HG02588 (cell line): ENCODE measurements around the gene VWA8.
"Not testable (repeated sequence)": the region's sequence is repeated elsewhere in the genome, so short reads cannot be mapped to it uniquely, and the experiment has no call there.

Source experiments
- ATAC-seq: cut with Tn5 transposase; IDR thresholded peaks from one replicate; pipeline ENCODE4 v1.9.1; 2021; ENCODE audit warnings: mild to moderate bottlenecking, moderate library complexity; ENCODE audit not compliant: unreplicated experiment

Gene VWA8

DNA sequence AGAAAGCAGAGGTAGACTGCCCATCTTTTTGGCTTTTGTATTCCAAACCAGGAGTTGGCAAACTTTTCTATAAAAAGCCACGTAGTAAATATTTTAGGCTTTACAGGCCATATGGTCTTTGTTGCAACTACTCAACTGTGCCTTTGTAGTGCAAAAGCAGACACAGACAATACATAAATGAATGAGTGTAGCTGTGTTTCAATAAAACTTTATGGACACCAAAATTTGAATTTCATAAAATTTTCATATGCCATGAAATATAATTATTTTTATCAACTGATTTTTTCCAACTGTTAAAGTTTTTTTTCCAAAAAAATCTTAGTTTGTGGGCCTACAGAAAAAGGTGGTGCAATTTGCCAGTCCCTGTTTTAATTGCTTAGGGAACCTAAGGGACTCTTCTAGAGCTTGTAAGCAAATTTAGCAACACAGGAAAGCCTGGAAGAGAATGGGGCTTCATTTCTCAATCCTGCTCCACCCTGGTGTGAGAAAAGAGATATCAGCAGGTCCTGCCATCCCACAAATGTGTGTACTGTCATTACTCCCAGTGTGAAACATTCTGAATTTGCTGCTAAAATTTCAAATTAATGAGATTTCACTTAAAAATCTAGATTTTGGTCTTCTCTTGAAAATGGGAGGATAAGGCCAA lies 309.4 kb downstream of the VWA8 start:
- no peak for ATAC-seq

DNA sequence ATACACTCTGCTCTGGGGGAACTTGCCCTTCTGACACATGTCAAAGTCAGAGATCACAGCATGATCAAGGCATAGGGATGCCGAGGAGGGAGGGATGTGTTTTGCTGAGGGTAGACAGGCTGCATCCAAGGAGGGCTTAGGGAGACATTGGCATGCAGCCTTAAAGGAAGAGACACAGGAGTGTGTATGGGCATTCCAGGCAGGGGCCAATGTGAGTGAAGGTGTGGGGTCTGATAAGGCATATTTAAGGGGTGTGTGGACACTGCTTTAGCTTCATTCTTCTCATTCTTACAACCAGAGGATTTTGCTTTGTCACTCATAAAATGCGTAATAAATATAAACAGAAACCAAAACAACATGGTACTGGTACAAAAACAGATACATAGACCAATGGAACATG lies 310.2 kb downstream of the VWA8 start:
- ATAC-seq, result no peak

DNA sequence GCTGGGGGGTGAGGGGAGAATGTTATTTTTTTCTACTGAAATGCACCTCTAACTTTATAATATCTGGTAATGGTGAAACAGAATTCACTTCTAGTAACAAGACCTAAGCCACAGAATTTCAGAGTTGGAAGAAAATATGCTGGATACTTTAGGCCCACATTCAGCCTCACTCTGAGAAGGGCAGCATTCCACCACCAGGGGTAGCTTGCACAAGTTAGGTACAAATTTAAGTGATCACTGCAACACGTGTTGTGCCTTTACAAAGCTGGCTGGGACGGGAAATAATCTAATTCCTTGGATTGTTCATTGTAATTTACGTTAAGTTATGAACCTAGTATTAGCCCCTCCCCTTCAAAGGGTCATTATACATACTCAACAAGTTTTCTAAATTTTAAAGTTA lies 311.2 kb downstream of the VWA8 start:
- no peak for ATAC-seq

GRCh38 chr13:41648314-41648935 lies 312.5 kb downstream of the VWA8 start:
- no peak for ATAC-seq

DNA sequence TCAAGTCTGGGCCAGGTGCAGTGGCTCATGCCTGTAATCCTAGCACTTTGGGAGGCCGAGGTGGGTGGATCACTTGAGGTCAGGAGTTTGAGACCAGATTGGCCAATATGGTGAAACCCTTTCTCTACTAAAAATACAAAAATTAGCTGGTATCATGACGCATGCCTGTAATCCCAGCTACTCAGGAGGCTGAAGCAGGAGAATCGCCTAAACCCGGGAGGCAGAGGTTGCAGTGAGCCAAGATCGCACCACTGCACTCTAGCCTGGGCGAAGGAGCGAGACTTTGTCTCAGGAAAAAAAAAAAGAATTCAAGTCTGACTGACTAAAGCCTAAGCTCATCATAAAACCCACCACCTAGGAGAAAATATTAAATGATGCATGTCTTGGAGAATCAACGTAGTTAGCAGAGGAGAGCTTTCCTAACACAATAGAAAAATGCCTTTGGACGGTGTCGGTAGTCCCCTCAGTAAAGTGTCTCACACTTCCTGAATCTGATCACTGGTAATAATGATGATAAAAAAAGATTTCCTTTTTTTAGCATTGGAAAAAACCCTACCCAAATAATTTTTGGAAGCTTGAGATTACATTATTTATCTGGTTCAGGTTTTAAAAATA lies 313.1 kb downstream of the VWA8 start:
- ATAC-seq, result not testable (repeated sequence)

GRCh38 chr13:41645331-41645730 lies 315.6 kb downstream of the VWA8 start:
- ATAC-seq, result no peak

DNA sequence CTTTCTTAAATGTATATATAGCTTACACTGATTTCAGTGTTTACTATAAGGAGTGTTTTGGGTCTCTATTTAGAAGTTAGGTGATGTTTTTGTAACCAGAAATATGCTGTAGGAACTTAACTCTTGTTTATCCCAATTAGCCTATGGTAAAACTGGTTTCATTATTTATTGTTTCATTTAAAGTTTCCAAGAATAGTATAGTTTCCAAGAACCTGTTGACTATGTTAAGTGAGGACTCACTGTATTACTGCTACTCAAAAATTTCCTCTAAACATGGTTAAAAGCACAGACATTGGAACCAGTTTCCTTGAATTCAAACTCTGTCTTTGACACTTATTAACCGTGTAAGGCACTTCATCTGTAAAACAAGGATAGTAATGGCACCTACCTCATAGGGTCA lies 316.2 kb downstream of the VWA8 start:
- no peak for ATAC-seq

- no peak for ATAC-seq
Measured at GRCh38 chr13:41643507-41643906, 317.4 kb downstream of the VWA8 start.

- no peak for ATAC-seq
Measured at GRCh38 chr13:41641961-41642360, 318.9 kb downstream of the VWA8 start.

DNA sequence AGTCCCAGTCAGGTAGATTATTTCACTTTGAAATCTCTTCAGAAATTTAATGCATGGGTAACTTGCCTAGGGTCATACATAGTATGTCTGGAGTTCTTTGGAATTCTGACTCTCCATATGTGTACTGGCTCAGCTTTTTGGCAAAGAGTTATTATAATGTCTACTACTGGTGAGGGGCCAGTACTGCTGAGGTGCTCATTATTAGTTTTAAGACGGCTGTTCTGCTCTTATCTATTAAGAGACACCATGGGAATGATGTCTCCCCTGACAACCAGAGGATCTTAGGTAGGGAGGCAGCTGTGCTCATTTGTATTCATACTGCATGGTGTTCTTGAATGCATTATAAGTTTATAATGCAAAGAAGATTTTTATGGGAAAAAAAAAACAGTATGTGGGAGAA lies 319.5 kb downstream of the VWA8 start:
- no peak for ATAC-seq

GRCh38 chr13:41639955-41640780 lies 320.7 kb downstream of the VWA8 start:
- ATAC-seq, result no peak

DNA sequence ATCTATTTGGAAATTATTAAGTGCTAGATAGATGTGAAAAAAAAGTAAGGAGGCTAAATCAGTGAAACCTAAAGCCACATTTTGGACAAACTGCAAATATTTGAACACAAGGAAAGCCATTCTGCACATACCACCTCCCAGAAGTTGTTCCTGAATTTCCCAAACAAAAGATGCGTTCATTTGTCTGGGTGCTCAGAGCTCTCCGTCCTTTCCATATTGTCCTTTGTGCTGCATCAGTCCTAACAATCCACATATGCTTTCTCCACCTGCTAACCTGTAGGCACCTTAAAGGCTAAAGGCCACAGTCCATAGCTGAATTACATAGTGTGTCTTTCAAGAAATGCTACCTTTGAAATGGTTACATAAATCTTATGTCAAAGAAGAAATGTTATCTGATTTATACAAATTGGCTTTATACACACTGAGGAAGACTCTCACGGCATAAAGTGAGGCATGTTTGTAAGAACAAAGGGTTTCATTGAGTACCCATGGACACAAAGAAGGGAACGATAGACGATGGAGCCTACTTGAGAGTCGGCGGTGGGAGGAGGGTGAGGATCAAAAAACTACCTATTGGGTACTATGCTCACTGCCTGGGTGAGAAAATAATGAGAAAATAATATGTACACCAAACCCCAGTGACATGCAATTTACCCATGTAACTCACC lies 321.5 kb downstream of the VWA8 start:
- ATAC-seq, result no peak

GRCh38 chr13:41637586-41637985 lies 323.3 kb downstream of the VWA8 start:
- no peak for ATAC-seq

GRCh38 chr13:41637032-41637431 lies 323.9 kb downstream of the VWA8 start:
- not testable (repeated sequence) for ATAC-seq

- not testable (repeated sequence) for ATAC-seq
Measured at GRCh38 chr13:41636590-41636989, 324.3 kb downstream of the VWA8 start.

- no peak for ATAC-seq
Measured at GRCh38 chr13:41634407-41634806, 326.5 kb downstream of the VWA8 start.

DNA sequence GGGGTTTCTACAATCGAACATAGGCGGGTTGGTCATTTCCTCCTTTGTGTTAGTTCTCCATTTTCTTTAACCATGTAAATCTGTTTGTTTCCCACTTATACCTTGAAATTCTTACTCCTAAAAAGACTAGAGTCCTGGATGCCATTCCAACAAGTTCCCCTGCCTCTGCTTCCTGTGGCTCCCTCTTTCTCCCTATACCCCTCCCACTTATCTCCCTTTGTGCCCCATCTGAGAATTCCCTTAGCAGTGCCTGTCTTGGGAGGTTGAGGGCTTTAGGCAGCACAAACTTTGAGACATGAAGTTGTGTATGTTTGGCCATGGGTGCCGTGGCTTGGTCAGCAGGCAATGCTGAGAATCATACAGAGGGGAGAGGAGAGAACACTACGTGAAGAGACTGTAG lies 327.1 kb downstream of the VWA8 start:
- ATAC-seq, result no peak

GRCh38 chr13:41631296-41631965 lies 329.5 kb downstream of the VWA8 start:
- ATAC-seq, result no peak

GRCh38 chr13:41627425-41627824 lies 333.5 kb downstream of the VWA8 start:
- ATAC-seq, result no peak

GRCh38 chr13:41624041-41624440 lies 336.9 kb downstream of the VWA8 start:
- ATAC-seq, result no peak
